ENCODE data around the gene GMDS.

The GMDS gene

DNA sequence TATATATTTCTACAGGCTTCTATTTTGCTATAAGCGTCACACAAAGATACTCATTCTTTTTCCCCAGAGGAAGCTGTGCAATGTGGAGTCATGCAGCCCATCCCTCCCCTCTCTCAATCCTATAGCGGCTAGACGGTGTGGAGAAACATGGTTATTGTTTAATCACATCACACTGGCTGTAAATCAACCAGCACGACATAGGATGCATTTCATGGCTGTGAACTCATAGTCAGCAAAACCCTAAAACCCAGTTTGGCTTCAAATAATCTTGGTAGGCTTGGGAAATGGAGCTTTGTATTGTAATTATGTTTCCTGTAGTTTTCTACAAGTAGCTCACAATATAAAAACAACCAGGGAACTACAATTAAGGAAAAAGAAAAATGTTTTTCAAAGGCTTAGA lies 618.9 kb downstream of the GMDS start:
- no peaks in the 10 kb centered on the region for H3K79me1 ChIP-seq (replicated peaks; ENCODE audit: low read length, poor library complexity, severe bottlenecking)
- no peak overlapping the region for H3K4me2 ChIP-seq (ENCODE audit: low read length, poor library complexity, severe bottlenecking)
- H2BK15ac ChIP-seq (ENCODE audit: low read depth, poor library complexity, severe bottlenecking) = no peak overlapping the region
- H3K36me3 ChIP-seq (ENCODE audit: control insufficient read depth in 1 of 2, insufficient read depth in 2 of 2, low read depth in 1 of 2, low read length in 2 of 2) = peaks cover 0 to 7% of the 10 kb centered on the region in 2 experiments
- H2AK5ac ChIP-seq (ENCODE audit: low read length, severe bottlenecking) = no peak overlapping the region
- DNase-seq = no peak
- H3K18ac ChIP-seq (ENCODE audit: low read depth in 1 of 2, low read length in 2 of 2) = no peak overlapping the region
- H3K23ac ChIP-seq (ENCODE audit: low read length in 2 of 2) = no peak overlapping the region
- H2BK120ac ChIP-seq (ENCODE audit: low read depth, low read length) = no peak overlapping the region
- no peak overlapping the region for H3K4me3 ChIP-seq (ENCODE audit: insufficient read depth in 1 of 2, low read depth in 1 of 2, low read length in 2 of 2)
- WGBS = 19% methylated on average over 4 of the region's 4 CpGs
- H3K27me3 ChIP-seq (ENCODE audit: control insufficient read depth in 1 of 2, insufficient read depth in 1 of 2, low read length in 2 of 2) = peaks cover 46% of the 10 kb centered on the region in 2 experiments
- no peak overlapping the region for H3K27ac ChIP-seq (ENCODE audit: low read length, poor library complexity, severe bottlenecking)
- no peak overlapping the region for H4K91ac ChIP-seq (ENCODE audit: low read length)
- no peak overlapping the region for H2BK5ac ChIP-seq (ENCODE audit: low read depth, low read length, poor library complexity, severe bottlenecking)
- peaks cover 24% of the 10 kb centered on the region for H3K4me1 ChIP-seq (ENCODE audit: control insufficient read depth, insufficient read depth, low read depth, low read length)
- H3K9ac ChIP-seq (ENCODE audit: low read length) = no peak overlapping the region
- no peaks in the 10 kb centered on the region for H3K9me3 ChIP-seq (ENCODE audit: control insufficient read depth, low read length)
- no peak overlapping the region for H2BK12ac ChIP-seq (ENCODE audit: low read length in 2 of 2)
- no peak overlapping the region for H3K4ac ChIP-seq (ENCODE audit: low read depth in 1 of 2, low read length in 2 of 2)
- H2AFZ ChIP-seq (ENCODE audit: low read depth, low read length) = no peak overlapping the region
- H3K14ac ChIP-seq (ENCODE audit: low read length in 2 of 2) = no peak overlapping the region
- H4K8ac ChIP-seq (ENCODE audit: low read length) = no peak overlapping the region

GRCh38 chr6:1625794-1626435 lies 619.5 kb downstream of the GMDS start:
- Histone ChIP-seq H2AK5ac (ENCODE audit: low read length, severe bottlenecking) (no peak overlapping the region), H3K27me3 (ENCODE audit: control insufficient read depth in 1 of 2, insufficient read depth in 1 of 2, low read length in 2 of 2) (peaks cover 47 to 52% of the 10 kb centered on the region in 2 experiments), H3K14ac (ENCODE audit: low read length in 2 of 2) (no peak overlapping the region), H3K4me2 (ENCODE audit: low read length, poor library complexity, severe bottlenecking) (no peak overlapping the region), H3K79me1 (replicated peaks; ENCODE audit: low read length, poor library complexity, severe bottlenecking) (no peaks in the 10 kb centered on the region), H3K27ac (ENCODE audit: low read length, poor library complexity, severe bottlenecking) (no peak overlapping the region), H3K36me3 (ENCODE audit: control insufficient read depth in 1 of 2, insufficient read depth in 2 of 2, low read depth in 1 of 2, low read length in 2 of 2) (peaks cover 0 to 11% of the 10 kb centered on the region in 2 experiments), H3K4ac (ENCODE audit: low read depth in 1 of 2, low read length in 2 of 2) (no peak overlapping the region), H3K4me1 (ENCODE audit: control insufficient read depth, insufficient read depth, low read depth, low read length) (peaks cover 24% of the 10 kb centered on the region), H3K9ac (ENCODE audit: low read length) (no peak overlapping the region), H2BK12ac (ENCODE audit: low read length in 2 of 2) (no peak overlapping the region), H4K91ac (ENCODE audit: low read length) (no peak overlapping the region), H3K9me3 (ENCODE audit: control insufficient read depth, low read length) (no peaks in the 10 kb centered on the region), H2BK15ac (ENCODE audit: low read depth, poor library complexity, severe bottlenecking) (no peak overlapping the region), H2BK120ac (ENCODE audit: low read depth, low read length) (no peak overlapping the region), H3K18ac (ENCODE audit: low read depth in 1 of 2, low read length in 2 of 2) (no peak overlapping the region), H2BK5ac (ENCODE audit: low read depth, low read length, poor library complexity, severe bottlenecking) (no peak overlapping the region), H3K23ac (ENCODE audit: low read length in 2 of 2) (peak overlapping the region in 1 of 2 experiments; percentile 70), H2AFZ (ENCODE audit: low read depth, low read length) (no peak overlapping the region), H3K4me3 (ENCODE audit: insufficient read depth in 1 of 2, low read depth in 1 of 2, low read length in 2 of 2) (peak overlapping the region in 1 of 2 experiments; percentile 86), H4K8ac (ENCODE audit: low read length) (no peak overlapping the region)
- WGBS = 23% methylated on average over 14 of the region's 18 CpGs
- DNase-seq = no peak

- peak overlapping the region; percentile 97 for H3K4me2 ChIP-seq (ENCODE audit: low read length, poor library complexity, severe bottlenecking)
- no peak overlapping the region for H4K91ac ChIP-seq (ENCODE audit: low read length)
- H3K9ac ChIP-seq (ENCODE audit: low read length) = peak overlapping the region; percentile 80
- no peak overlapping the region for H2AFZ ChIP-seq (ENCODE audit: low read depth, low read length)
- H3K18ac ChIP-seq (ENCODE audit: low read depth in 1 of 2, low read length in 2 of 2) = no peak overlapping the region
- H3K14ac ChIP-seq (ENCODE audit: low read length in 2 of 2) = no peak overlapping the region
- no peak for DNase-seq
- peaks cover 50 to 60% of the 10 kb centered on the region in 2 experiments for H3K27me3 ChIP-seq (ENCODE audit: control insufficient read depth in 1 of 2, insufficient read depth in 1 of 2, low read length in 2 of 2)
- peaks cover 0 to 17% of the 10 kb centered on the region in 2 experiments for H3K36me3 ChIP-seq (ENCODE audit: control insufficient read depth in 1 of 2, insufficient read depth in 2 of 2, low read depth in 1 of 2, low read length in 2 of 2)
- H3K4me3 ChIP-seq (ENCODE audit: insufficient read depth in 1 of 2, low read depth in 1 of 2, low read length in 2 of 2) = peak overlapping the region; percentile 47 to 86
- H2BK15ac ChIP-seq (ENCODE audit: low read depth, poor library complexity, severe bottlenecking) = no peak overlapping the region
- H2BK120ac ChIP-seq (ENCODE audit: low read depth, low read length) = no peak overlapping the region
- no peak overlapping the region for H3K4ac ChIP-seq (ENCODE audit: low read depth in 1 of 2, low read length in 2 of 2)
- no peak overlapping the region for H4K8ac ChIP-seq (ENCODE audit: low read length)
- H2AK5ac ChIP-seq (ENCODE audit: low read length, severe bottlenecking) = no peak overlapping the region
- no peak overlapping the region for H3K27ac ChIP-seq (ENCODE audit: low read length, poor library complexity, severe bottlenecking)
- H3K4me1 ChIP-seq (ENCODE audit: control insufficient read depth, insufficient read depth, low read depth, low read length) = peaks cover 22% of the 10 kb centered on the region
- no peak overlapping the region for H3K23ac ChIP-seq (ENCODE audit: low read length in 2 of 2)
- no peaks in the 10 kb centered on the region for H3K79me1 ChIP-seq (replicated peaks; ENCODE audit: low read length, poor library complexity, severe bottlenecking)
- H2BK12ac ChIP-seq (ENCODE audit: low read length in 2 of 2) = no peak overlapping the region
- no peaks in the 10 kb centered on the region for H3K9me3 ChIP-seq (ENCODE audit: control insufficient read depth, low read length)
- no peak overlapping the region for H2BK5ac ChIP-seq (ENCODE audit: low read depth, low read length, poor library complexity, severe bottlenecking)
- 3% methylated on average over 51 of the region's 53 CpGs for WGBS
Measured at GRCh38 chr6:1624851-1625781, 620.3 kb downstream of the GMDS start.

All from mesenchymal stem cell (in vitro differentiated cells and primary cell).